Psoas muscle (tissue), 8 donors: Measurements from ENCODE around the gene SERPINB6. TPM values are rescaled to one million over a fixed set of nuclear protein-coding genes. Genes with fewer than 3 reads are reported as not detected.
"Not testable (repeated sequence)": the region's sequence is repeated elsewhere in the genome, so short reads cannot be mapped to it uniquely, and the experiment has no call there.

Source experiments
- ATAC-seq, 4 donors: fragments of 200-7000 bp; cut with Tn5 transposase; one replicate each; pipeline ENCODE4 v1.9.1; 2020; ENCODE audit warnings: moderate library complexity in 3 of 4, mild to moderate bottlenecking in 2 of 4
- DNase-seq, 2 donors: peaks; one replicate each; pipeline ENCODE4 v3.0.0-alpha.2; 2020
- H3K27ac ChIP-seq: fragments of 200-600 bp; one replicate; pipeline ENCODE4 v1.8.0; 2022
- H3K27me3 ChIP-seq, 3 donors: fragments of 200-600 bp in 1 of 3; one replicate each; pipeline versions ENCODE4 v1.6.1 to v1.8.0; 2013 to 2022; ENCODE audit warnings: low read length in 2 of 3, mild to moderate bottlenecking in 2 of 3, moderate library complexity in 1 of 3; ENCODE audit not compliant: insufficient read depth in 3 of 3
- H3K36me3 ChIP-seq, 2 donors: fragments of 200-600 bp in 1 of 2; one replicate each; pipeline versions ENCODE4 v1.6.1 to v1.8.0; 2013 to 2022; ENCODE audit warnings: low read depth in 1 of 2, mild to moderate bottlenecking in 1 of 2, moderate library complexity in 1 of 2; ENCODE audit not compliant: insufficient read depth in 1 of 2
- H3K4me1 ChIP-seq: fragments of 200-600 bp; one replicate; pipeline ENCODE4 v1.8.0; 2022
- H3K4me3 ChIP-seq: fragments of 200-600 bp; one replicate; pipeline ENCODE4 v1.8.0; 2022; ENCODE audit warnings: mild to moderate bottlenecking
- H3K9me3 ChIP-seq: fragments of 200-600 bp; one replicate; pipeline ENCODE4 v1.8.0; 2022
- CTCF ChIP-seq: fragments of 200-600 bp; IDR thresholded peaks from one replicate; pipeline ENCODE4 v1.8.0; 2022; ENCODE audit warnings: antibody characterized with exemption
- WGBS, 3 donors: extraction: QIAGEN DNeasy Blood & Tissue Kit; methylation state at CpG; one replicate each; pipeline versions ENCODE4 v1.1.6 to v1.1.7; 2013; 5-methylcytosine and 5-hydroxymethylcytosine counted together
- intact Hi-C, 2 donors: fragments of 100-400 bp; cut with DNase I; formaldehyde crosslinking; loops; one replicate each; pipeline versions ENCODE4 v1.11.0 to v1.14.2; 2022
- polyA plus RNA-seq, 3 donors: library from polyadenylated mRNA; stranded (reverse); fragments of 200-250 nt; gene quantifications; one replicate each; pipeline ENCODE4 v1.2.3, GENCODE V29; 2013
- total RNA-seq, 4 donors: library from RNA; stranded (reverse); fragmentation: NEBNext Ultra II Directional in 2 of 4; extraction: Animal tissue kit (Norgen Biotek cat#: 25700) in 2 of 4; gene quantifications; one replicate each; pipeline versions ENCODE4 v1.2.1 to v1.2.4, GENCODE V29; 2021 to 2023
- donor health status: healthy with polysubstance abuse.
- donor health status: DM: no; HTN: no; CAD: no; lungs with moderate emphysema.
- donor health status: Bipolar disorder and iron deficiency.
- donor health status: healthy.
- donor health status: DM: yes; HTN: yes; CAD: no.
- donor health status: DM: no; HTN: no; CAD: no.
- donor health status: DM: no; HTN: no; CAD: no.
- donor health status: DM: yes; HTN: yes; CAD: no.

Gene SERPINB6
- total and polyA plus RNA-seq, 7 donors = 92.3 to 239 (median 165) TPM

GRCh38 chr6:2931970-2932748, 39.2 kb downstream of the SERPINB6 start:
- H3K27me3 ChIP-seq = no peaks in the 10 kb centered on the region
- peak overlapping the region; percentile 78 for H3K27ac ChIP-seq
- H3K4me3 ChIP-seq = peak overlapping the region; percentile 47
- intact Hi-C loops = loop anchor here (1.0 to 10.0 kb wide), 4 partner anchors 85 to 140 kb away; no protein-coding TSS in a partner anchor
- H3K36me3 ChIP-seq = no peaks in the 10 kb centered on the region
- peaks cover 11% of the 10 kb centered on the region for H3K4me1 ChIP-seq
- H3K9me3 ChIP-seq = no peaks in the 10 kb centered on the region
- peak; percentile 97 for TF ChIP-seq CTCF
- WGBS, 3 donors = 12 to 18% (median 12%) methylated on average over 11 of the region's 11 CpGs
- peak; percentile 98 to 99 (median 98) for ATAC-seq
- peak; percentile 79 to 89 for DNase-seq

DNA sequence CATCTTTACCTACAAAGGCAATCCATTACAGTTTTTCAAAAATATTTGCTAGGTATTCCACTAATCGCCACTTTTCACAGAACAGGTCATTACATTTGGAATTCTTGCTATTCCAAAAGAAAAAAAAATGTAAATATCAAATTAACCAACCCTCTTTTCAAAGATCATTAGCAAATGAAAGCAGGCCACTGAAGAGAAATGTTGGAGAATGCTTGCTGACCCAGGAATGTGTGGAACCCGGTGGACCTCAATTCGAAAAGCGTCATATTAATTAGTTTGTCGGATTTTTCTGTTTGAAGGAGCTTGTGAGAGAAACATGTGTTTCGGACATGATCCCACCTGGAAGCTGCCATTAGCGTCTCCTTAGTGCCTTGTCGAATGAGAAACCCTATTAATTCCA, 40.3 kb downstream of the SERPINB6 start:
- intact Hi-C loops = loop anchor here (5.0 to 10.0 kb wide), 2 partner anchors 136 to 139 kb away; no protein-coding TSS in a partner anchor
- Histone ChIP-seq H3K27me3 (no peaks in the 10 kb centered on the region), H3K4me3 (no peak overlapping the region), H3K4me1 (peaks cover 11% of the 10 kb centered on the region), H3K9me3 (no peaks in the 10 kb centered on the region), H3K27ac (no peak overlapping the region), H3K36me3 (no peaks in the 10 kb centered on the region)
- WGBS, 3 donors = 79 to 83% (median 81%) methylated on average over 8 of the region's 8 CpGs
- ATAC-seq = no peak
- no peak for TF ChIP-seq CTCF
- DNase-seq = no peak

- H3K4me3 ChIP-seq, ATAC-seq, H3K27ac ChIP-seq, DNase-seq, H3K36me3 ChIP-seq, H3K9me3 ChIP-seq, H3K27me3 ChIP-seq, intact Hi-C loops: not testable (repeated sequence)
- 71 to 76% (median 74%) methylated on average over 13 of the region's 13 CpGs for WGBS, 3 donors
- H3K4me1 ChIP-seq = peaks cover 11% of the 10 kb centered on the region
Measured at GRCh38 chr6:2927931-2928330, 43.4 kb downstream of the SERPINB6 start.

GRCh38 chr6:2925842-2926747, 45.3 kb downstream of the SERPINB6 start:
- H3K27me3 ChIP-seq, H3K4me3 ChIP-seq, ATAC-seq, H3K27ac ChIP-seq, intact Hi-C loops, H3K36me3 ChIP-seq, H3K4me1 ChIP-seq, H3K9me3 ChIP-seq, DNase-seq: not testable (repeated sequence)
- 75 to 80% (median 79%) methylated on average over 13 of the region's 13 CpGs for WGBS, 3 donors

DNA sequence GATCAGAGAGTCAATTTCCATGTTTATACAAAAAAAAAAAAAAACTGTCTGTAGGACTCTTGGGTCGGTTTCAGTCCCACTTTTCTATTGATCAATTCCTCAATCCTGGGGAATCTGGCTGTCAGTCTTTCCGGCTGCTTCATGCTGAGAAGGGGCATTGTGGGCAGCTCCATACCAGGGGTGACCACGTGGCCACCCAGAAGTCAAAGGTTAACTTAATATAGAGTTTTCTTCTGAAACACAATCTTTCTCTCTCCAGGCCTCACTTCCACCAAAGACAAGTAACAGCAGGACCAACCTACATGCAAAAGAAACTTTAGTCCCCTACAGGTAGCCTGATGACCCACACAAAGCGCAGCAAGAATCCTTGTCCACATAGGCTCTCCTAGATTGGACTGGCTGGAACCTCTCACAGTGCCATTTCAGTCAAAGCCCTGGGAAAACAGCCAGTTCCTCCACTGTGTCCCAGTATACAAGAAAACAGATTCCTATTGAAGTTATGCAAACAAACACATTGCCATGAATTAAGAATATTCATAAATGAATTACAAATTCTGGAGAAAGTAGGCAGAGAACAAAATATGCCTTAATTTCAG, 49.7 kb downstream of the SERPINB6 start:
- Histone ChIP-seq H3K27me3 (no peaks in the 10 kb centered on the region), H3K9me3 (no peaks in the 10 kb centered on the region), H3K4me1 (no peaks in the 10 kb centered on the region), H3K4me3 (no peak overlapping the region), H3K27ac (no peak overlapping the region), H3K36me3 (no peaks in the 10 kb centered on the region)
- no peak for ATAC-seq
- no peak for TF ChIP-seq CTCF
- intact Hi-C loops = no loop called here
- WGBS, 3 donors = 79 to 88% (median 83%) methylated on average over 4 of the region's 4 CpGs
- no peak for DNase-seq
